ENCODE measurements around the gene NR2E1.
A peak's percentile ranks its signal among the peaks of the same experiment; 100 is the strongest.

NR2E1 gene

GRCh38 chr6:108165714-108166663, at the start of gene NR2E1:
NR2E1 (plus strand) TSS chr6:108166022; CDS start chr6:108166766, 744 bp downstream.
- no peak for FAIRE-seq
- DNase-seq (ENCODE audit: insufficient read length, low spot score), result no peak

DNA sequence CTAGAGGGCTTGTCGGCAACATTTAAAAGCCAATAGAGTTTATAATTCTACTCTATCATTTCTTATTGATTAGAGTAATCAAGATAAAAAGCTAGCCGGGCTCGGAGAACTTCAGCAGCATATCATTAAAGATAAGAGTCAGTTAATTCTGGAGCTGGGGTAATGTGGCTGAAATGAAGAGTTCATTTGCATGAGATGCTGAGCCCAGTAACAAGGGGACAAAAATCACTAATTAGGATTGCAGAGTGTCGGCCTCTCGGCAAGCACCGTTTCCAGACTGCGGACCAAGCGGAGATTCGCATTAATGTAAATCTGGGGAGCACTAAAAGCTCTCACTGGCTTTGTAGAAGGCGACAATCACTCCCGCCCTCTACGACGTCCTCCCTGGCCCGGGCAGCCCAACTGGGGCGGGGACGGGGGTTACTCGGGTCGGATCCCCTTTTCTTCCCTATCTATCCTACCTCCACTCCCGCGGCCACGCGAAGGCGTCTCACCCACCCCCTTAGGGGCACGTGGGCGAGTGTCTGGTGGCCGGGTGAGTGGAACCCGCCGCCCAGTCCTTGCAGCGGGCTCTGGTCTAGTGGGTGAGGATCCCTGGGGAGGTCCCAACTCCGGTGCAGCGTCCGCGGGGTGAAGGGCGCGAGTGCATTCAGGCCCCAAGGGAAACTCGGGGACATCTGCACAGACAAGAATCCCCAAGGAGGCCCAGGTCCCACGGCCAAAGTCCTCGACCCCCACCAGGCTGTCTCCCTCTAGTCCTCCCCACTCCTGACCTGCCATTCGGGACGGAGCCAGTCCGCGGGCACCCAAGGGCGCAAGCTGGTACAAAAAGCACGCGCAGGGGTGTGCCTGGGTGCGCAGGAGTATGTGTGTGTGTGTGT, 49.0 kb upstream of the NR2E1 start:
- DNase-seq (ENCODE audit: insufficient read length, low spot score), result no peak
- FAIRE-seq, result no peak

- peak; percentile 35 for FAIRE-seq
Observed at GRCh38 chr6:108117427-108118358, 48.1 kb upstream of the NR2E1 start.

GRCh38 chr6:108118359-108118724, 47.5 kb upstream of the NR2E1 start:
- DNase-seq (ENCODE audit: insufficient read length, low spot score) (no peak), FAIRE-seq (no peak)

More at GRCh38 chr6:108117427-108118358, 48.1 kb upstream of the NR2E1 start:
- no peak for DNase-seq (ENCODE audit: insufficient read length, low spot score)

DNA sequence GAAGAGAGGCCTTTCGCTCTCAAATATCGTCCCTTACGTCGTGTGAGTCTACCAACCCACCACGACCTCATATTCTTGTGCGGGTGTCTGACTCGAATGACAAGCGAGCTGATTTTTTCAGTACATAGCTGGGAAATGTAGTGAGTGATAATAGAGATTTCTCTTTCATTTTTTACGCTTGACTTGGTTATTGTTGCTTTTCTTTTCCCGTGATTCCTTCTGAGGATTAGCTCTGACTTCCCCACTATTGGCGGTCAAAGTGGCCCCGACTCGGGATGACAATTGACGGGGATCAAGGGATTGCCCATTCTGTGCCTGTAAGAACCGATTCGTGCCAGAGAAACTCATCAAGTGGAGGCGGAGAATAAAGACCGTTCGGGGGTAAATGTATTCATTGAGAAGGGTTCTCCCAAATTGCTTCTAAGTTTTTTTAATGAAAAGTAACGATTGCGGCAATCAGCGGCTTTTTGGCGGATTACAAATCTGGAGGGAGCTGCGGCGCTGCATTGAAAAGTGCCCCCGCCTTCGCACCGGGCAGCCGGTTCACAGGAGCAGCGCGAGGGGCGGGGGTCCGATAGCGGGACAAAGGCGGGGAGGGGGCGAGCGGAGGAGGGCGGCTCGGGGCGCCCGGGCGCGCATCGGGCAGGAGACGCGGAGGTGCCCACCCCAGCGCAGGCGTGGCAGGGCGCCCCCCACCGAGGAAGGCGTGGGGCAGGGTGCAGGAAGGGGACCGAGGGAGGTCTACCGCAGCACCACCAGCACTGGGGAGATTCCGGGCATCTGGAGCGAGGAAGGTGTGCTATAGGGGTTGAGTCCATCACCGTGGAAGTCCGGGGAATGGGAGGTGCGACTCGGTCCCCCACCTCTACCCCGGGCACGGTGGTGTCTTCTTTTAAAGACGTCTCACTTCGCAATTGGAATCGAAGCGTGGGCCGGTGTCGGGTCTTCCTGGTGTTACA, 46.7 kb upstream of the NR2E1 start:
- FAIRE-seq (peak; percentile 39), DNase-seq (ENCODE audit: insufficient read length, low spot score) (no peak)

- DNase-seq (ENCODE audit: insufficient read length, low spot score) (no peak), FAIRE-seq (no peak)
Observed at GRCh38 chr6:108119769-108120141, 46.1 kb upstream of the NR2E1 start.

DNA sequence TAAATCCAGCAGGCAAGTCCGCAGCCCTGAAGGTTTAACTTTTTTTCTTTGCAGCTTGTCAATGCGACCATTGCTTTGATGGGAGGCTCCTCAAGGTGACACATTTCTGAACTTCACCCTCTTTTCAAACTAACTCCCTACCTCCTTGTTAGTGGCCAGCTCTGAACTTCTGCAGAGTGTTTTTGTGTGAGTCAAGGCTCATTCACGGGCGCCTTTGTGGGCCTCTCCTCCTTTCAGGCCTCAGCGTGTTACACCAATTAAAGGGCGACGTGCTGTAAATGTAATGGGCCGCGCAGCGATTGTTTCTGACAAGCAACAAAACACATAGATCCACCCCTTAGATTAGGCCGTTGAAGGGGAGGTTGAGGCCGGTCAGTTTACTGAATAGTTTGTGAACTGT, 45.5 kb upstream of the NR2E1 start:
- DNase-seq (ENCODE audit: insufficient read length, low spot score) (no peak), FAIRE-seq (no peak)

GRCh38 chr6:108121612-108122011, 44.2 kb upstream of the NR2E1 start:
- no peak for DNase-seq (ENCODE audit: insufficient read length, low spot score)
- FAIRE-seq, result no peak

- FAIRE-seq (no peak), DNase-seq (ENCODE audit: insufficient read length, low spot score) (no peak)
Observed at GRCh38 chr6:108123481-108123929, 42.3 kb upstream of the NR2E1 start.

DNA sequence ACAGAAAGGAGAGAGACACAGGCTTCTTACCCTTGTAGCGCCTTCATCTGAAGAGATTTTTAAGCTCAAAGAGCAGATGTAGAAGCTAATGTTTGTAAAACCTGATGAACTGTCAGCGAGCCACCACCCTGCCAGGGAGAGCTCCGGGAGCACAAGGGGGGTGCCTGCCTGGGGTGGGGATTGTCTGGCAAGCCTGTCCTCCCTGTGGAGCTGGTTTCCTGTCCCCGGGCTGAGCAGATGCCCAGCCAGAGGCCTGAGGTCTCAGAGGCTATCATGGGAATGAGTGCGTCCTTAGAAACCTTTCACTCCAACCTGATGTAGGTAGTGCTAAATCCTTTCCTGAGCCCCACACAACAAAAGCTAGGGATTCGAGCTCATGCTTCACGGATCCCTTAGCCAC, 41.9 kb upstream of the NR2E1 start:
- DNase-seq (ENCODE audit: insufficient read length, low spot score) (no peak), FAIRE-seq (no peak)

DNA sequence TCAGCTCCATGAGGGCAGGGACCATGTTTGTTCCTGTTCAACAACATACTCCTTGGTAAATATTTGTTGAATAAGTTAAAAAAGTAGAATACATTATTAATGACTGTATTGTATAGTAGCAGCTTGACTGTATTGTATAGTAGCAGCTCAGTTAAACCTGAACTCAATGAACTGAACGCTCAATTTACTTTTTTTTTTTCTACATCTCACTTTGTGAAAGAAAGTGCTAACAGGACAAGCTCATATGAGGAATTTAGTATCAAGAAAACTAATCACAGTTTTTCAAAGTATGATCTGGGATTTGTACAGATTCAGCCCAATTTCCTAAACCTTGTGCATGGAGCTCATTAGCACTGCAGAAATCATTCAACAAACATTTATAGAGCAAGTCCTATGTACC, 38.8 kb upstream of the NR2E1 start:
- no peak for FAIRE-seq
- DNase-seq (ENCODE audit: insufficient read length, low spot score), result no peak

- FAIRE-seq (no peak), DNase-seq (ENCODE audit: insufficient read length, low spot score) (no peak)
Observed at GRCh38 chr6:108127826-108128225, 38.0 kb upstream of the NR2E1 start.

DNA sequence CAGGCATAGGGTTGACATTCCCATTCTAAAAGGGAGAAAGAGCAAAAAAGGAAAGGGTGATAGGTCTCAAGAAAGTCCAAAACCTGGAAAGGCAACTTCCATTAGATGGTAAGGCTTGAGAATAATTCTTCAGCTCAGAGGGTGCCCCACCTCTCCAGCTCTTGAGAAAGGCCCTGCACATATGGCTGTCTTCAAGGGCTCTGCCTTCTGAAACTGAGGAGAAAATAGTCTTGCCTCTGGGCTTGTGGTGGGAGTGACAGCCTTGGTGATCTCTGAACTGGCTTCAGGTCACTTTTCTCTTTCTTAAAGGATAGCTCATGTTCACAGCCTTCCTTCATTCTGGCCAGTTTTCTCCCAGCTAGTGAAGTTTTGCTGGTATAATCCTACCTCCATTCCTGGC, 35.6 kb upstream of the NR2E1 start:
- no peak for DNase-seq (ENCODE audit: insufficient read length, low spot score)
- FAIRE-seq, result no peak

GRCh38 chr6:108132863-108133262, 33.0 kb upstream of the NR2E1 start:
- DNase-seq (ENCODE audit: insufficient read length, low spot score) (no peak), FAIRE-seq (no peak)

DNA sequence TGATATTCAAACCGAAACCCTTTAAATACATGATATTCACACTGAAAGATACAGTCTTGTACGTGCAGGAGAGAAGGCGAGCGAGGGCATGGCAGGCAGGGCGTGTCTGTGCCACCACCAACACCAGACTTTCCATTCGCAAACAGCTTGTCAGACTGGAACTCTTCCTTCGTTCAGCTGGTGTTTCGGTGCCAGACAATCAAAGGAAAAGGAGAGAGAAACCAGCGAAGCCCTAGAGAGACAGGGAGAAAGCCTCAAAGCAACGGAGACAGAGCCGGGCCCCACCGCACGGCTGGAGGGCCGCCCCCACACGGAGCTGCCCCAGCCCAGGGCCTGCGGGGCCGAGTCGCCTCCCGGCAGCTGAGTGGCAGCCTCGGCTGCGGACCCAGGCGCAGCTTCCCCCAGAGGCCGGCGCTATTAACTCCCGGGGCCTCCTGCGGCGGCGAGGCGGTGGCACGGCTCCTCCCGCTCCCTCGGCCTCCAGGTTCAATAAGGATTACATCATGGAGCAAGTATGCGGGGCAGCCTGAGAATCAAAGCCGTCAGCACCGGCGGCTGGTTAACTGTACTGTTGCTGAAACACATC, 32.1 kb upstream of the NR2E1 start:
- FAIRE-seq (no peak), DNase-seq (ENCODE audit: insufficient read length, low spot score) (no peak)

- FAIRE-seq, result no peak
Observed at GRCh38 chr6:108134213-108134970, 31.4 kb upstream of the NR2E1 start.

DNA sequence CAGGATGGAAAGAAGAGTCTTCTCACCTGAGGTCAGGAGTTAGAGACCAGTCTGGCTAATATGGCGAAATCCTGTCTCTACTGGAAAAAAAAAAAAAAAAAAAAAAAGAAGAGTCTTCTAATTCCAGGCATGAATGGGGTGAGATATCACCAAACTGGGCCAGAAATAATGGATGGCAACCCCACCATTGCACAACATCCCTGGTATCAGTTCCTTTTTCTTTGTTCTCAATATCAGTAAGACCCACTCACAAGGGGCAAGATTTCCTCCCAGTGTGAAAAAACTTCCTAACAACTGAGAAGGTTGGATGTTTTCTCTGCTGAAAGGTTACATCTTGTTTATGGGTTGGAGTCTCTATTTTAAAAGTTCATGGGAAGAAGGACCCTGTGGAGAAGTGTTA, 23.6 kb upstream of the NR2E1 start:
- DNase-seq (ENCODE audit: insufficient read length, low spot score) (no peak), FAIRE-seq (no peak)

More at GRCh38 chr6:108134213-108134970, 31.4 kb upstream of the NR2E1 start:
- no peak for DNase-seq (ENCODE audit: insufficient read length, low spot score)

DNA sequence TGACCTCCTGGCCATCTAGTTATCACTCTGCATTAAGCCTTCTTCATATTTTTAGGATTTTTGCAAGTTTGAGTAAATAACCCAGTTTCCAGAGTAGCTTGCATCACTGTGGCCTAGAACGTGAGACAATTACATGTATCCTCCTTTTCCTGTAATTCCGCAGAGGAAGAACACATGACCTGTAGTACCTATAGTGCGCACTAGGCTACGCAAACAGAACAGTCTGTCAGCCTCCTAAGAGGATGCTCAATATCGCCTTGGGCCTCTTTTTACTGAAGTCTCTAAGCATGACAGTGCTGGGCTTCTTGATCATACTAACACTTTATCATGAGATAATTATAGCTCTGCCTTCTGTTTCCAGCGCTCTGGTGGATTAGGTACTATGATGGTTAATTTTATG, 20.2 kb upstream of the NR2E1 start:
- no peak for FAIRE-seq

More for the DNA sequence above, 20.2 kb upstream of the NR2E1 start:
- DNase-seq (ENCODE audit: insufficient read length, low spot score), result no peak

Measured in GM19239 (cell line).